ENCODE measurements around the gene RORC. TPM values are rescaled to one million over a fixed set of nuclear protein-coding genes. Genes with fewer than 3 reads are reported as not detected.

RORC gene
- total RNA-seq, 1 donor from 2014 or later: 0.10 TPM

DNA sequence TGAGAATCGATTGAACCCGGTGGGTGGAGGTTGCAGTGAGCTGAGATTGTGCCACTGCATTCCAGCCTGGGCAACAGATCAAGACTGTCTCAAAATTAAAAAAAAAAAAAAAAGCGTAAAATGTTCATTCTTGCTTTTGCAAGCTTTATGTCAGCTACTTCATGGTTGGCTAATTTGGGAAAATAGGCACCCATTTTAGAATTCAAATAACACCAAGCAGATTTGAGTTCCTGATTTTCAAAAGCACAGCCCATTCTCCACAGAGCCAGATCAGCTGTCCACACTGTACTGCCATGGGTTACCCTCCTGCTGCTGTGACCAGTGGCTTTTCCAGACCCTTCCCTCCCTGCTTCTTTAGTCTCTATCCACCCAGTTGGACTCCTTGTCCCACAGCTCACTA, 17.5 kb upstream of the RORC start:
- peak; percentile 20 for DNase-seq (ENCODE audit: low spot score)

DNA sequence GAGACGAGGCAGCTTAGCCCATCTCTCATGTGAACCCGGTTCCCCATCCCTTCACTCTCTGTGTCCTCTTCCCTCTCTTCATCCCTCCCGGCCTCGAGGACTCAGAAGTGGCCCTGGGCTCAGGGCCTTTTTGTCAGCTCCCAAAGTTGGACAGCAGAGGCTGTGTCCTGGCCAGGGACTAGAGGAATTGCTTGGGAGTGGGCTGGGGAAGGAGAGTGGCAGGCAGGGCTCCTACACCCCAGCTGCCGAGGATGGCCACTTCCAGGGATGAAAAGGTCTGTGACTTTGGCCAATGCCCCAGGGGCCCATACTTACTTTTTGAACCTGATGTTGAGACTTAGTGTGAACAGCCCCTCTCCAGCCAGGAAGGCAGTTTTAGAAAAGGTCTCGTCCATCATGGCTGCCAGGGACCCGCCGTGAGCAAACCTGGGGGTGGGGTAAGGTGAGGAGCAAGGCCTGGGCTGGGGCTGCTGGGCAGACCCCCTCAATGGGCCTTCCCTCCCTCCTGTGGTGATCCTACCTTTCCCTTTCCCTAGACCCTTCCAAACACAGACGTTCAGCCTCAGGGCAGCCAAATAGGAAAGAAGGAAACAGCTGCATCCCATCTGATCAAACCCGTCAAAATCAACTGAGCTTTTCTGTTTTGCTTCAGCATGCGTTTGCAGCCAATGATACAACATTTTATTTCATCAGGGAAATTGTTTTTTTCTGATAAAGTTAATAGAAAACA, 16.4 kb upstream of the RORC start:
- peak; percentile 45 for DNase-seq (ENCODE audit: low spot score)

DNA sequence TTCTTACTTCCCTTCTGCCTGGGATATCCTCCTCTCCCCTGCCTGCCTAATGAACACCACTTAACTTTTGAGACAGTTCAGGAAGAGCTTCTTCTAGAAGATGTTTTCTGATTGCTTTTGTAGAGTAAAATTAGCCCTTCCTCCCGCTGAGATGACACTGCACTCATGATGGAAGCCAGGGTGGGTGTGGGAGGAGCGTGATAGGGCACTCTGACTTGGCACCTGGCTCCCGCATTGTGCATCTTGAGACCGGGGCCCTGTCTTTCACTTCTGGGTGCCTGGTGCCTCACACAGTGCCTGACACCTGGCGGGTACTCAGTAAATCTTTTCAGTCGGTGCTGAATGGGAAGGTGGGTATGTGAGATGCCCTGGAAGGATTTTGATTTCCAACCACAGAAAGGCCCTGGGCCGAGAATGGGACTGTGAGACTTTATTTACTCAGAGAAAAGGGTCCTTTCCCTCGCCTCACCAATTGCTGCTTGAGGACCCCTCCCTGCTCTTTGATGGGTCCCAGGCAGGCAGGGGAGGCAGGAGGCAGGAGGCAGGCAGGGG, 15.2 kb upstream of the RORC start:
- no peak for DNase-seq (ENCODE audit: low spot score)

DNA sequence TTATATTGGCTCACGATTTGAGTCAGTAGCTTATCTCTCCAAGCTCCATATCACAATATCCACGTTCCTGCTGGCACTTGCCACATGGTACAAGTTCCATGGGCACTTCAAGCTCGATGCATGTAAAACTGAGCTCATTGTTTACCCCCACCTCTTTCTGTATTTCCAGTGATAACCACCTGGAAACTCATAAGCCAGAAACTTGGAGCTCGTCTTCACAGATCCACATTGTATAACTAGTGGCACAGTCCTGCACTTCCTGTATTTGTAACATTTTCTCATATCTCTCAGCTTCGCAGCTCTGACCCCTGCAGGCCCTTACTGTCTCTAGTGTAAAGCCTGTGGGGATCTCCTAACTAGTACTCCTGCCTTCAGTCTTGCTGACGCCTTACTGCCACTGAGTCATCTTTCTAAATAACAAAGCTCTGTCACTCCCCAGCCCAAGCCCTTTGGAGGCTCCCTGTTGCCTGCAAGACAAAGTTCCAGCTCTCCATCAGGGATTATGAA, 14.5 kb upstream of the RORC start:
- DNase-seq (ENCODE audit: low spot score): no peak

DNA sequence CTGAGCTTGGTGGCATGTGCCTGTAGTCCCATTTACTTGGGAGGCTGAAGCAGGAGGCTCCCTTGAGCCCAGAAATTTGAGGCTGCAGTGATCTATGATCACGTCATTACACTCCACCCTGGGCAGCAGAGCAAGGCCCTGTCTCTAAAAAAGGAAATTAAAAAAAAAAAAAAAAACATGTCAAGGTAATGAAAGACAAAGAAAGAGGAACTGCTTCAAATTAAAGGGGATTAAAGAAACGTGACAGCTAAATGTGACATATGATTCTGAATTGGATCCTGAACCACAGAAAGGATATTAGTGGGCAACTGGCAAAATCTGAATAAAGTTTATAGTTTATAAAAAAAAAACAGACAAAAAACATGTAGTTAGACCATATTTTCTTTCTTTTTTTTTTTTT, 11.8 kb upstream of the RORC start:
- no peak for DNase-seq (ENCODE audit: low spot score)

DNA sequence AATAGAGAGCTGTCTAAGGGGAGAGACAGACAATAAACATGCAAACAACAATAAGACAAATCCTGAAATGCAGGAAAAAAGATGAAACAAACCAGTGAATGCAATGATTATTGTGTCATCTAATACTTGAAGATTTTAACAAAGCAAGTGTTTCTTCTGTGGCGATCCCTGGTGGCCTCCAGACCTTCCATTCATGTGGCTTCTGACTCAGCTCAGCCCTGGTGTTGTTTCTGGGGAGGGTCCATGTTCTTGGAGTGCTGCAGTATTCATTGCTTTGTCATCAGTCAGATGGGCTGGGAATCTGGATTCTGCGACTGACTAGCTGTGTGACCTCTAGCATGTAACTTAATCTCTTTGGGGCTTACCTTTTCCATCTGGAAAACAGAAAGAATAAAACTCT, 9.5 kb upstream of the RORC start:
- DNase-seq (ENCODE audit: low spot score): no peak

DNA sequence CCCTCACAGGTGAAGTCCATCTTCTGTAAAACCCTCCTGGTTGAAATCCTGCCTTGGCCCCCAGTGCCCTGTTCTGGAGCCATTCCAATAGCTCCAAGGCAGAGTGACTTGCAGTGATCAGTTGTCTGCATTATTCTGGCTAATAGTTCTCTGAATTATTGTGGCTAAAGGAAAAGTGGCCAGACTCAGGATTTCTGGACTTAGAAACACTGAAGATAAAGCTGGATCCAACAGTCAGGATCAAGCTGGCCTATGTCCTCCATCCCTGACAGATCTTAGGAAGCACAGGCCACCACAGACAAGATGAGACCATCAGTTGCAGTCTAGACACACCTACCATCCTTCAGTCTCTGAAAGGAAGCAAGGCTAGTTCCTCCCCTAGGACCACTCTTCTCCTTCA, 8.8 kb upstream of the RORC start:
- DNase-seq (ENCODE audit: low spot score): no peak

DNA sequence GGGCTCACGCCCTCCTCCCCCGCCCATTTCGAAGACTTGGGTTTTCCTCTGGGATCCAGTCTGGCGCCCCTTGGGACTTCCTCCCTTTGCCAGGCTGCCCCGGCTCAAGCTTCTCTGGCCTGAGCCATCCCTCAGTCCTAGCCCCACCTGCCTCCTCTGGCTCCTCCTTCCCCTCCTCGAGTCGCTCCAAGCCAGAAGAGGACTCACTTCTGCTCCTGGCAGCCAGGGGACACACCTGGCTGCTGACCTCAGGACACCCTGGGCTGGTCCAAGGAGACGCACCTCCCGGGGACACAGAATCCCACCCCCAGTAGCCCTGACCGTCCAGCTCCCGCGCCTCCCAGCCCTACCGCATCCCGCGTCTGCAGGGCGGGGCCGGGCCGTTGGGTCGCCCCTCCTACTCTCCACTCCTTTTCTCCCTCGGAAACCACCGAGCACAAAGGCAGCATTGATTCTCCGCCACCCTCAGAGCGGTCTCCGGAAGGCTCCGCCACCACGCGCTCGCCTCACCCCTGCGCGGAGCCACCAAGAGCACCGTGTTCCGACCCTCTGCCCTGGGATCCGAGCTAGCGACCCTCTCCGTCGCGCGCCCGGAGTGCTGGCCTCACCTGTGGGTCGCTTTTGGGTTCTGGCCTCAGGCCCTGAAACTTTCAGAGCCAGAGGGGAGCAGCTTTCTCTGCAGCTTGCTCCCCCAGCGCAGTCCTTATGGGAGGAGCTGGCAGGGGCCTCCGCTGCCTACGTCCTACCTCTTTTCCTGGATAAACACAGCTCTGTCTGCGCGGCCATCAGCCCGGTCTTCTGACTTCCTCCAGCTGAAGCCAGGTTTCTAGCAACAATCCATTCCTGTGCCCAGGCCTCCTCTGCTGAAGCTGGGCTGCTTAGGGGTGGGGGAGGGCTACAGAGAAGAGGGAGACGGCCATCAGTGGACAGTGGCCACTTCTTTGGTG, 8.1 kb upstream of the RORC start, which contains the start of gene C2CD4D:
Gene C2CD4D (minus strand): TSS at position 364 of the 947 bp plus-strand sequence. CDS start 831 bp downstream, outside the sequence.
- no peak for DNase-seq (ENCODE audit: low spot score)

DNA sequence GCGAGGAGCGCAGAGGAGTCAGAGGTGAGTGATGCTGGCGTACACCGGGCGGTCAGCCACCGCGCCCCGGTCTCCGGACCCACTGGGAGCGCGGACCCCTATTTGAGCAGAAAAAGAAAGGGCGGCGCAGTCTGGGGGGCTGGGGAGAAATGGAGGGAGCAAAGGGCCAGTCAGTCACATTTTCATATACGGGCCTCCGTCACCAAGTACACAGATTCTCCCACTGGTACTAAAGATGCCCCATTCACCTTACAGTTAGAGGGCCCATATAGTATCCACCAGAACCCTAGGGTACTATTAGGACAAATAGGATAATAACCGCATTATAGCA, 7.4 kb upstream of the RORC start:
- no peak for DNase-seq (ENCODE audit: low spot score)

DNA sequence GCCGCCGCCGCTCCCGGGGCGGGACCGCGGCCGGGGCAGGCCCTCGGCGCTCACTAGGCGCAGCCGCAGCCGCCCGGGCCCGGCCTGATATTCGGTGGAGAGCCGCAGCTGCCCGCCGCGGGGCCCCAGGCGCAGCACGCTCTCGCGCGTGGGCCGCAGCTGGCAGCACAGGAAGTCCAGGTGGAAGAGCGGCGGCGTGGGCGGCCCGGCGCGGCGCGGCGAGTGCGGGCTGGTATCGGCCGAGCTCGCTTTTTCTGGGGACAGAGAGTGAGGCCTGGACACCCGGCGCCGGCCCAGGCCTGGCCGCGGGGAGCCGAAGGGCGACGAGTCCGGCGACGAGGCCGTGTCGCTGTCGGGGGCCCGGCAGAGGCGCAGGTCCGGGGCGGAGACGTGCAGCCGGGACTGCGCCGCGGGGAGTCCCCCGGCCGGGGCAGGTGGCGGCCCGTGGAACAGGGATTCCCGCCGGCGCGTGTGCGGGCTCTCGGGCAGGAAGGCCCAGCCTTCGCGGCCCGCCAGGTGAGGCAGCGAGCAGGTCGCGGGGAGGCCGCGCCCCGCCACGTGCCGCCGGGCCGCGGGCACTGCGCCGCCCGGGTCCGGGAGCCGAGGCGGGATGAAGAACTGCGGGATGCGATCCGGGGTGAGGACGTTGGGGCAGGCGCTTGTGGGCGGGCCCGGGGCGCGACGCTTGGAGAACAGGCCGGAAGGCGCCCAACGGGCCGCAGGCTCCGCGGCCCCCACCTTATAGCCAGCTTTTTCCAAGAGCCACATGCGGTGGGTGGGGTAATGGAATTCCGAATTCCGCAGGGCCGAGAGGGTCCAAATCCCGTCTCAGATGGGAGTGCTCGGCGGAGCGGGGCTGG, 6.8 kb upstream of the RORC start:
- no peak for DNase-seq (ENCODE audit: low spot score)

DNA sequence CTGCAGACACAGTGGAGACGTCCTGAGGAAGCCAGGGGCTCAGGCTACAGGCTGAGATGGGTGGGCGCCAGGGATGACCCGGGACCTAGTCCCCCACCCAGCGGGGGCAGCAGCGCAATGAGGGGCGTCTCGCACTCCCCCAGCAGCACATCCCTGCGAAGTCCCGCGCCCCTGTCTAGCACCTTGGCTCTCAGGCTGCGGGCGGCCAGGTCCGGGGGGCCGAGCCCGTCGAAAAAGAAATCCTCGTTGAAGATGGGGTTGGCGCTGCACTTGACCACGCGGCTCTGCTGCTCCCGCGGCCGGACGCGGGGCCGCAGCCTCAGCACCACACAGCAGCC, 6.3 kb upstream of the RORC start:
- no peak for DNase-seq (ENCODE audit: low spot score)

DNA sequence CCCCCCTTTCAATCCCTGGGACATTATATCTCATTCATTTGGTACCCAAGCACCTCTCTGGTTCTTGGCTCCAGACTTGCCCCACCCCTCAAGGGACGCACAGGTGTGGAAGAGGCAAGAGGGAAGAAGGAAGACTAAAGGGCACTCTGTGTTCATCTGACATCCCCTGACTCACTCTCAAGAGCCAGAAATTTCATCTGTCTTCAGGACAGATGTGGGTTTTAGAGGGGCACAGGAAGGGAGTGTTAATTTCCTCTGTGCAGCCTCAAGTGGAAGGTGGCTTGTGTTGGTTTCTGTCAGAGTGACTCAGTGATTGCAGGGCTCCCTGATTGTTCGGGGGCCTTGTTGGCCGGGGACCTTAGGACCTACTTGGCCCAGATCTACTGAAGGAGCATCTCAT, 5.6 kb upstream of the RORC start:
- no peak for DNase-seq (ENCODE audit: low spot score)

DNA sequence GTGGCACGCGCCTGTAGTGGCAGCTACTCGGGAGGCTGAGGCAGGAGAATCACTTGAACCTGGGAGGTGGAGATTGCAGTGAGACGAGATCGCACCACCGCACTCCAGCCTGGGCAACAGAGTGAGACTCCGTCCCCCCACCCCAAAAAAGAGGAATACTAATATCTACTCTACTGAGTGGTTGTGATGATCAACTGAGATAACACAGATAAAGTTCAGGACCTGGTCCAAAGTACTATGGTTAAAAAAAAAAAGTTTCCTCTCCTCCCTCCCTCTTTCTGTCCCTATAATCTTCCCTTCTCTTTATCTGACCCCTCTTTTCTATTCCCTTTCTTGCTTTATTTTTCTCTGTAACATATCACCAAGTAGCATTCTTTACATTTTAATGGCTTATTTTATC, 4.0 kb upstream of the RORC start:
- DNase-seq (ENCODE audit: low spot score): no peak

DNA sequence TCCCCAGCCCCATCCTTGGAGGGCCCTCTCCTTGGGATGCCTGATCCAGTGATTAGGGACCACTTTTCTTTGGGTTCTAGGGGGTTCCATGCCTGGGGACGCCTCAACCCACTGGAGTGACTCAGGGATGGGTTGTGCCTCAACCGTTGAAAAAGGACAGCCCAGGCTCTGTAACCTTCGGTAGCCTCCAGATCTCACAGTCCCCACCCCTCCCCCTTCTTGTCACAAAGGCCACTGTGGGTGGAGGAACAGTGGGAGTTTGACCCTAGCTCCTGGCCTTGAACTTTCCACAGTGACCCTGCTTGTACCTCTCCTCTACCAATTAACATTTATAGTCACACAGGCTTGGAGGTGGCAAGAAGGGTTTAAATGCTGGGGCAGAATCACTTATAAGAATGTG, 2.6 kb upstream of the RORC start:
- no peak for DNase-seq (ENCODE audit: low spot score)

DNA sequence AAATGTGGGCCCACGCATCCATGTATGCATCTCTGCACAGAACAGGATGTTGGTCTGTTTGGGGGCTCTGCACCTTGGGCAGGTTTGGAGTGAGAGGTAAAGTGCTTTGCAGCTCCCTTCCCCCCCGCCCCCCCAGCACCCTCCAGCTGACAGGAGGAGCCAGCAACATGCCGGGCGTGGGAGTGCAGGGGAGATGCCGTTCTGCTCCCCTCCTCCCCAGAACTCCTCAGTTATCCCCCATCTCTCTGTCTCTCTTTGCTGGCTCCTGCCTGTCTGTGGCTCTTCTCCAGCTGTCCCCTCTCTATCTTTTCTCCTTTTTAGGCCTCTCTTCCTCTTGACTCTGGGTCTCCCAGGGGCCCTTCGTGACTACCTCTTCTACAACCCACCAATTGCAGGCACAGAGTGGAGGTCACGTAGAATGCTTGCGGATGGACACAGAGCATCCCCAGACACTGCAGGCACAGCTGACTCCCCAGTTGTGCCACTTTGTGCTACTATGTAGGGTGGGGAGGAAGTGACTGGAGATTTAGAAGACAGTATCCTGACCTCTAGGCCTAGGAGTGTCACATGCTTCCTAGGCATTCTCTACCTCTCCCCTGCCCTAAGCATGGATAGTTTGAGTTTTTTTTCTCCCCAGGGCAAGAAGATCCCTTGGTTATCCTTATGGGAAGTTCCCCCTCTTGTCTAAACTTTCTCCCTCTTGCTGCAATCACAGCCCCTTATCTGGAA, 1.7 kb upstream of the RORC start:
- DNase-seq (ENCODE audit: low spot score): no peak

DNA sequence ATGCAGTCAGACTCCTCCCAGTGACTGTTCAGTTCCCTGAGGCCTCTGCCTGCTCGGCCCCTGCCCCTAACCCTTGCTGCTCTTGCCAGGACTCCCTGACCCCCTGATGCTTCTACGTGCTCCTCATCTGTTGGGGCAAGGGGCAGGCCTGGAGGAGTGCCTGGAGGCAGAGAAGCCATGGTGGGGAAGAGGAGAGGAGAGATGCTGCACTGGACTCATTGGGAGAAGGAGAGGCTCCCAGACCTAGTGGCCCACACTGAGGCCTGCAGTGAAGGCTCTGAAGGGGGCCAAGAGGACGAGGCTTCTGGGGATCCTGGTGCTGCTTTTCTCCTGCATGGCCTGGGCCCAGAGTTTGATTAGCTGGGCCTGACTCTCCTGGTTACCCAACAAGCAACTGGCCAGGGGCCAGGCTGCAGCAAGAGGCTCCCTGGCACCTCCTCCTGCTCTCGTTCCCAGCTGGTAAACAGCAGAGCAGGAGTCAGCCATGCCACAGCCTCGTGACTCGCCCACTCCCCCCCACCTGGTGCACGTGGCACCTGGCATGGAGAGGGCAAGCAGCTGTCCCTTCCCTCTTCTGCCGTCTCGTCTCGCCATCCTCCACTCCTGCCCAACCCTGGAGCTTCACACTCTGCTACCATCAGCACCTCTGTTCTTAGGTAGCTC, 847 bp upstream of the RORC start:
- DNase-seq (ENCODE audit: low spot score): no peak

DNA sequence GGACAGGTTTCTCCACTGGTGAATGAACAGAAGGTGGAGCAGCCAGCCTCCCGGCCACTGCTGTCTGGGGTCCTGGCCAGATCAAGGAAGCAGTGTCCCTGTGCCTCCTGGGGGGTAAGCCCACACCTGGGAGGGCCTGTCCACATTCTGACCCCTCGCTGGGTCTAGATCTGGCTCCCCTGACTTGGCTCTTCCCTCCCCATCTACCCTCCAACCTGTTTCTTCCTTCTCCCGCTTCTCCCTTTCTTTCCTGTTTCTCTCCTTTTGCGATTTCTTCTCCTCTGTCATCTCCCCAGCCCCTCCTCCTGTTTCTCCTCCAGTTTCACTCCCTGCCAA, 378 bp downstream of the RORC start:
- no peak for DNase-seq (ENCODE audit: low spot score)

DNA sequence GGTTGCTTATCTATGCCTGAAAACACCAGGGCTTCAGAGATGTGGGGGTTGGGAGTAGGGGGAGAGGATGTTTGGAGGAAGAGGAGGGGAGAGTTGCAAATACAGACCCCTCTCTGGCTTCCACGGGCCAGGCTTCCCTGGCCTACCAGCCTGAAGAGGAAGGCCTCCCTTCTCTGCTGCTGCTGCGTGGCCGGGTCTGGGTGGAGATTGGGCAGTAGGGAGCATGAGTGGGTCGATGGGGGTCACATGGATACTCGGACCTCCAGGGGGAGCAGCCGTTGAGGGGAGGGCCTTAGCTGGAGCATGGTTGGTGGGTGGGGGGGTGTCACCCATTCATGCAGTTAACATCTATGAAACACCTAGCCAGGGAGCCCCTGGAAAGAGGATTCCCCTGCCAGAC, 1.5 kb downstream of the RORC start:
- no peak for DNase-seq (ENCODE audit: low spot score)

DNA sequence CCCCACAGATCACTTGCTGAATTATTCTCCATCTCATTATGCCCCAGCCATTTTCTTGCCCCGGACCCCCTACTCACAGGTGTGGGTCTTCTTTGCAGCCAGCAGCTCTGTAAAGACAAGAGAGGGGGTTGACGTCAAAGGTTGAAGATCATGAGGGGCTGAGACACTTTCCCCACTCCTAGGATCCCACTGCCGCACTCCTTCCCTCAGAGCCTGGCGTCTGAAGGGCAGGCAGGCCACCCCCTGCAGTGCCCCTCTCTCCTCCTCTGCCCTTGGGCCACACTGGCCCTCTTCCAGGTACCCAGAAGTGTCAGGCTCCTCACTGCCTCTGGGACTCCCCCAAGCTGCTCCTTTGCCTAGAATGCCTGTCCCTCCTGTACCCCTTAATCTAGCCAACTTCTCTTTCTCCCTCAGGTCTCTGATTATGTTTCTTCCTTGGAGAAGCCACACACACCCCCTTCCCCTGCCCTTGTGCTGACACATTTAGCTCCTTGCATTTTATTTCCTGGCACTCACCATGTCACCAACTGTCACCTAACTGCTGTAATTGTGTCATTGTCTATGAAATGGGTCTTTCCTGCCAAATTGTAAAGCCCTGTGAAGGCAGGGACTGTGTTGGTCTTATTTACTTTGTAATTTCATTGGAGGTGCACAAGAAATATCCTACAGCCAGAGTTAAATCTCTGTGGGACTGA, 2.1 kb downstream of the RORC start:
- DNase-seq (ENCODE audit: low spot score): no peak

DNA sequence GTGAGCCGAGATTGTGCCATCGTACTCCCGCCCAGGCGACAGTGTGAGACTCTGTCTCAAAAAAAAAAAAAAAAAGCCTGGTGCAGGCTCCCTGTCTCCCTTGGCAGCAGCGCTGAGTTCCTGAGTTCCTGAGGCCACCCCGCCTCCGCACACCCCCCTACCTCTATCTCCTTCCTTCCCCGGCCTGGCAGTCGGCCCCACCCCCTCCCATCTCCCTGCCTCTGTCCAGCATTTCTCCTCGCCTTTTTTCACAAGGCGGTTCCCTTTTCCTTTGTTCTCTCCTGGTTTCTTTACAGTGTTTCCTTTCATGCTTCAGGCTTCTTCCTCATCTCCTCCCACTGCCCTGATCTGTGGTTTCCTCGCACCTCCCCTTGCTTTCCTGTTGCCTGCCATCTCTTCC, 2.7 kb downstream of the RORC start:
- no peak for DNase-seq (ENCODE audit: low spot score)
